Uterus (tissue), 4 donors: ENCODE results near the gene HDAC4. TPM values are rescaled to one million over a fixed set of nuclear protein-coding genes. Genes with fewer than 3 reads are reported as not detected.
"Not testable (repeated sequence)": the region's sequence is repeated elsewhere in the genome, so short reads cannot be mapped to it uniquely, and the experiment has no call there.

ENCODE experiments used
- DNase-seq, 2 donors: peaks; one replicate each; pipeline ENCODE4 v3.0.0-alpha.2; 2019 to 2020
- H3K27ac ChIP-seq, 2 donors: fragments of 200-600 bp; sonication (generic); 1 replicate in 1 of 2; 2 replicates in 1 of 2; pipeline ENCODE4 v1.5.1; 2016 to 2018
- H3K27me3 ChIP-seq, 2 donors: fragments of 200-600 bp; sonication (generic); one replicate each; pipeline ENCODE4 v1.5.1; 2018 to 2019; ENCODE audit warnings: control low read depth in 1 of 2
- H3K36me3 ChIP-seq, 2 donors: fragments of 200-600 bp; sonication (generic); one replicate each; pipeline ENCODE4 v1.5.1; 2019; ENCODE audit warnings: control low read depth in 1 of 2
- H3K4me1 ChIP-seq, 2 donors: fragments of 200-600 bp; sonication (generic); one replicate each; pipeline ENCODE4 v1.5.1; 2018 to 2019; ENCODE audit warnings: control low read depth in 1 of 2
- H3K4me3 ChIP-seq, 2 donors: fragments of 200-600 bp; sonication (generic); 1 replicate in 1 of 2; 2 replicates in 1 of 2; pipeline ENCODE4 v1.5.1; 2018 to 2019; ENCODE audit warnings: mild to moderate bottlenecking in 1 of 2
- H3K9me3 ChIP-seq, 2 donors: fragments of 200-600 bp; sonication (generic); one replicate each; pipeline ENCODE4 v1.5.1; 2019; ENCODE audit warnings: control low read depth in 1 of 2
- POLR2A ChIP-seq, 2 donors: fragments of 450-650 bp; IDR thresholded peaks; one replicate each; pipeline ENCODE4 v1.6.1; 2016; ENCODE audit warnings: antibody characterized with exemption in 2 of 2, mild to moderate bottlenecking in 1 of 2, moderate library complexity in 1 of 2
- intact Hi-C: fragments of 100-400 bp; cut with DNase I; formaldehyde crosslinking; loops from one replicate; pipeline ENCODE4 v1.15.1; 2023; ENCODE audit warnings: low total_unique reads
- total RNA-seq, 4 donors: library from RNA; depleted of rRNA in 3 of 4; stranded (reverse); fragments of >200 nt in 3 of 4; gene quantifications; one replicate each; pipeline versions ENCODE4 v1.1.0 to v1.2.4, GENCODE V29; 2014 to 2023
- TF ChIP-seq, protein P1 (sequence below), 4 experiments: fragments of 200-600 bp in 2 of 4; fragments of 450-650 bp in 2 of 4; sonication (generic) in 2 of 4; IDR thresholded peaks; one replicate each; pipeline ENCODE4 v1.5.1; 2016 to 2019; ENCODE audit warnings: antibody characterized with exemption in 4 of 4, mild to moderate bottlenecking in 2 of 4, moderate library complexity in 1 of 4
- donor health status: DM: yes; HTN: yes; CAD: no.

HDAC4 gene
- total RNA-seq, 4 donors from 2014 or later: 42.1 to 91.5 (median 73.4) TPM

GRCh38 chr2:239177325-239177724 lies 223.5 kb downstream of the HDAC4 start:
- intact Hi-C loops: no loop called here
- H3K9me3 ChIP-seq: peaks cover 0 to 4% of the 10 kb centered on the region in 2 donors
- no peaks in the 10 kb centered on the region for H3K4me1 ChIP-seq
- no peaks in the 10 kb centered on the region for H3K27me3 ChIP-seq
- TF ChIP-seq POLR2A (IDR thresholded peaks at IDR 0.05): no peak
- TF ChIP-seq, protein P1, sequence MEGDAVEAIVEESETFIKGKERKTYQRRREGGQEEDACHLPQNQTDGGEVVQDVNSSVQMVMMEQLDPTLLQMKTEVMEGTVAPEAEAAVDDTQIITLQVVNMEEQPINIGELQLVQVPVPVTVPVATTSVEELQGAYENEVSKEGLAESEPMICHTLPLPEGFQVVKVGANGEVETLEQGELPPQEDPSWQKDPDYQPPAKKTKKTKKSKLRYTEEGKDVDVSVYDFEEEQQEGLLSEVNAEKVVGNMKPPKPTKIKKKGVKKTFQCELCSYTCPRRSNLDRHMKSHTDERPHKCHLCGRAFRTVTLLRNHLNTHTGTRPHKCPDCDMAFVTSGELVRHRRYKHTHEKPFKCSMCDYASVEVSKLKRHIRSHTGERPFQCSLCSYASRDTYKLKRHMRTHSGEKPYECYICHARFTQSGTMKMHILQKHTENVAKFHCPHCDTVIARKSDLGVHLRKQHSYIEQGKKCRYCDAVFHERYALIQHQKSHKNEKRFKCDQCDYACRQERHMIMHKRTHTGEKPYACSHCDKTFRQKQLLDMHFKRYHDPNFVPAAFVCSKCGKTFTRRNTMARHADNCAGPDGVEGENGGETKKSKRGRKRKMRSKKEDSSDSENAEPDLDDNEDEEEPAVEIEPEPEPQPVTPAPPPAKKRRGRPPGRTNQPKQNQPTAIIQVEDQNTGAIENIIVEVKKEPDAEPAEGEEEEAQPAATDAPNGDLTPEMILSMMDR (IDR thresholded peaks at IDR 0.05): no peak
- no peak overlapping the region for H3K27ac ChIP-seq
- H3K4me3 ChIP-seq: no peak overlapping the region
- no peaks in the 10 kb centered on the region for H3K36me3 ChIP-seq
- peak in 1 of 2 donors; percentile 3 for DNase-seq

GRCh38 chr2:239176138-239176803 lies 224.5 kb downstream of the HDAC4 start:
- intact Hi-C loops, H3K36me3 ChIP-seq, H3K4me3 ChIP-seq, H3K27me3 ChIP-seq, H3K4me1 ChIP-seq, H3K27ac ChIP-seq: not testable (repeated sequence)
- peak; percentile 14 to 25 for DNase-seq
- H3K9me3 ChIP-seq: peaks cover 0 to 15% of the 10 kb centered on the region in 2 donors

DNA sequence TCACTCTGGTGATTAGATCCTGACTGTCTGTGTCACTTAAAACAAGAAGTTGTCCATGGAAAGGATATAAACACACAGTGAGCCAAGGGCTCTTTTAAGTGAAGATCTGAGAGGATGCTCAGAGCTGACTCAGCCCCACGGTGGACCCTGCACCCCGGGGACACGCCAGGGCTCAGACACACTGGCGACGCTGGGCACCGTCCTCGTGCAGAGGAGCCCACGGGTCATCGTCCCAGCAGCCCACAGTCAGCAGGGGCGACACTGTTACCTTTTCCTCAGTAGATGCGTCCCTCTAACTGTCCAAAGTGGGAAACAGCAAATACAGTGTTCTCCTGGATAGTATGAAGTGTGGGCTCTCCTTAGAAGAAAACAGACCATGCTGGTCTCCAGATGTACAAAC lies 225.6 kb downstream of the HDAC4 start:
- Histone ChIP-seq H3K27ac (no peak overlapping the region), H3K4me3 (no peak overlapping the region), H3K27me3 (no peaks in the 10 kb centered on the region), H3K9me3 (peaks cover 0 to 16% of the 10 kb centered on the region in 2 donors), H3K4me1 (no peaks in the 10 kb centered on the region), H3K36me3 (no peaks in the 10 kb centered on the region)
- intact Hi-C loops: no loop called here
- TF ChIP-seq, protein P1 (IDR thresholded peaks at IDR 0.05): no peak
- TF ChIP-seq POLR2A (IDR thresholded peaks at IDR 0.05): no peak
- peak in 1 of 2 donors; percentile 9 for DNase-seq

- DNase-seq: no peak
- Histone ChIP-seq H3K27me3 (no peaks in the 10 kb centered on the region), H3K4me1 (no peaks in the 10 kb centered on the region), H3K9me3 (peaks cover 0 to 16% of the 10 kb centered on the region in 2 donors), H3K4me3 (no peak overlapping the region), H3K27ac (no peak overlapping the region), H3K36me3 (no peaks in the 10 kb centered on the region)
- intact Hi-C loops: no loop called here
- TF ChIP-seq POLR2A (IDR thresholded peaks at IDR 0.05): no peak
- TF ChIP-seq, protein P1 (IDR thresholded peaks at IDR 0.05): no peak
These were observed 227.5 kb downstream of the HDAC4 start for GRCh38 chr2:239173301-239173700.

DNA sequence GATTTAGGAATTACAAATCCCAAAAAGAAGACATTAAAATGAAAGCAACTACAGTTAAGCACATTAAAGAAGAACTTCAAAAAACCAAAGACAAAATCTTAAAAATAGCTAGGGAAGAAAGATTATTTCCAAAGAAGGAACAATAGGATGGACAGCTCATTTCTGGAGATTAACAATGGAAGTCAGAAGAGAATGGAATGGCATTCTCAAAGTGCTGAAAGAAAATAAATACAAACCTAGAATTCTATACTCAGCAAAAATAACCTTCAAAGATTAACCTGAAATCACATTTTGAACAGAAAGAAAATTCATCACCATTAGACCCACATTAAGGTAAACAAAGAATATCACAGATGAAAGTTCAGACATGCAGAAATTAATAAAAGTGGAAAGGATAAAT lies 229.2 kb downstream of the HDAC4 start:
- Histone ChIP-seq H3K36me3 (no peaks in the 10 kb centered on the region), H3K27ac (no peak overlapping the region), H3K4me1 (no peaks in the 10 kb centered on the region), H3K9me3 (peaks cover 0 to 16% of the 10 kb centered on the region in 2 donors), H3K4me3 (no peak overlapping the region), H3K27me3 (no peaks in the 10 kb centered on the region)
- intact Hi-C loops: no loop called here
- TF ChIP-seq, protein P1 (IDR thresholded peaks at IDR 0.05): no peak
- TF ChIP-seq POLR2A (IDR thresholded peaks at IDR 0.05): no peak
- no peak for DNase-seq
